Measurements from ENCODE around the gene KDM2B.
A peak's percentile ranks its signal among the peaks of the same experiment; 100 is the strongest.

KDM2B gene

GRCh38 chr12:121580959-121581685, at the start of gene KDM2B:
Gene KDM2B, minus strand, starts transcription at chr12:121581023. Its CDS starts 112 bp downstream, at chr12:121580911.
- intact Hi-C loops (cut with DNase I), result loop anchor here (5.0 kb wide), 1 partner anchor 44 kb away; no protein-coding TSS in a partner anchor
- peak in 8 of 10 donors; percentile 32 to 87 (median 52) for DNase-seq

- no peak for DNase-seq
- intact Hi-C loops (cut with DNase I), result loop anchor here (5.0 kb wide), 1 partner anchor 54 kb away; no protein-coding TSS in a partner anchor
These were observed 47.7 kb upstream of the KDM2B start for GRCh38 chr12:121628536-121628935.

GRCh38 chr12:121628037-121628436, 47.2 kb upstream of the KDM2B start:
- intact Hi-C loops (cut with DNase I), result loop anchor here (5.0 kb wide), 1 partner anchor 54 kb away; no protein-coding TSS in a partner anchor
- no peak for DNase-seq

- peak in 9 of 10 donors; percentile 20 to 91 (median 40) for DNase-seq
- intact Hi-C loops (cut with DNase I), result loop anchor here (2.0 to 5.0 kb wide), 2 partner anchors 44 to 55 kb away; no protein-coding TSS in a partner anchor
These were observed 46.2 kb upstream of the KDM2B start for GRCh38 chr12:121626853-121627640.

GRCh38 chr12:121626087-121626852, 45.4 kb upstream of the KDM2B start, which contains the start of gene ORAI1:
Gene ORAI1, plus strand, starts transcription at chr12:121626530.
- intact Hi-C loops (cut with DNase I), result loop anchor here (2.0 to 5.0 kb wide), 2 partner anchors 43 to 56 kb away; no protein-coding TSS in a partner anchor

GRCh38 chr12:121620333-121620891, 39.6 kb upstream of the KDM2B start:
- intact Hi-C loops (cut with DNase I), result no loop called here
- no peak for DNase-seq

More at GRCh38 chr12:121626087-121626852, 45.4 kb upstream of the KDM2B start, which contains the start of gene ORAI1:
- DNase-seq, result peak; percentile 85 to 99 (median 92)

GRCh38 chr12:121618659-121619233, 37.9 kb upstream of the KDM2B start:
- intact Hi-C loops (cut with DNase I), result no loop called here
- no peak for DNase-seq

- intact Hi-C loops (cut with DNase I), result no loop called here
- DNase-seq, result no peak
These were observed 34.1 kb upstream of the KDM2B start for GRCh38 chr12:121614872-121615467.

- intact Hi-C loops (cut with DNase I), result no loop called here
- no peak for DNase-seq
These were observed 32.6 kb upstream of the KDM2B start for GRCh38 chr12:121613462-121613861.

GRCh38 chr12:121611306-121611705, 30.5 kb upstream of the KDM2B start:
- DNase-seq, result no peak
- intact Hi-C loops (cut with DNase I), result no loop called here

GRCh38 chr12:121610239-121611149, 29.7 kb upstream of the KDM2B start:
- intact Hi-C loops (cut with DNase I), result no loop called here

GRCh38 chr12:121608301-121608700, 27.5 kb upstream of the KDM2B start:
- intact Hi-C loops (cut with DNase I), result no loop called here

More at GRCh38 chr12:121610239-121611149, 29.7 kb upstream of the KDM2B start:
- DNase-seq, result peak in 1 of 10 donors; percentile 17

GRCh38 chr12:121603581-121603980, 22.8 kb upstream of the KDM2B start:
- DNase-seq, result no peak

More at GRCh38 chr12:121608301-121608700, 27.5 kb upstream of the KDM2B start:
- DNase-seq, result no peak

GRCh38 chr12:121602766-121603165, 21.9 kb upstream of the KDM2B start:
- DNase-seq, result no peak
- intact Hi-C loops (cut with DNase I), result no loop called here

More at GRCh38 chr12:121603581-121603980, 22.8 kb upstream of the KDM2B start:
- intact Hi-C loops (cut with DNase I), result no loop called here

- intact Hi-C loops (cut with DNase I), result no loop called here
- no peak for DNase-seq
These were observed 20.0 kb upstream of the KDM2B start for GRCh38 chr12:121600702-121601336.

- intact Hi-C loops (cut with DNase I), result no loop called here
- DNase-seq, result no peak
These were observed 15.7 kb upstream of the KDM2B start for GRCh38 chr12:121596526-121596925.

- DNase-seq, result peak in 1 of 10 donors; percentile 10
- intact Hi-C loops (cut with DNase I), result no loop called here
These were observed 14.7 kb upstream of the KDM2B start for GRCh38 chr12:121595520-121595919.

GRCh38 chr12:121592320-121592719, 11.5 kb upstream of the KDM2B start:
- DNase-seq, result no peak
- intact Hi-C loops (cut with DNase I), result no loop called here

All from posterior cingulate gyrus (tissue), 11 donors.